ENCODE data around the gene SLC25A45. TPM values are rescaled to one million over a fixed set of nuclear protein-coding genes. Genes with fewer than 3 reads are reported as not detected.

SLC25A45 gene
- total and polyA plus RNA-seq, 2 experiments from 2014 or later, result 0.10 to 0.74 TPM

GRCh38 chr11:65382804-65383368, 440 bp upstream of the SLC25A45 start (continued):
- TF ChIP-seq, protein P1, sequence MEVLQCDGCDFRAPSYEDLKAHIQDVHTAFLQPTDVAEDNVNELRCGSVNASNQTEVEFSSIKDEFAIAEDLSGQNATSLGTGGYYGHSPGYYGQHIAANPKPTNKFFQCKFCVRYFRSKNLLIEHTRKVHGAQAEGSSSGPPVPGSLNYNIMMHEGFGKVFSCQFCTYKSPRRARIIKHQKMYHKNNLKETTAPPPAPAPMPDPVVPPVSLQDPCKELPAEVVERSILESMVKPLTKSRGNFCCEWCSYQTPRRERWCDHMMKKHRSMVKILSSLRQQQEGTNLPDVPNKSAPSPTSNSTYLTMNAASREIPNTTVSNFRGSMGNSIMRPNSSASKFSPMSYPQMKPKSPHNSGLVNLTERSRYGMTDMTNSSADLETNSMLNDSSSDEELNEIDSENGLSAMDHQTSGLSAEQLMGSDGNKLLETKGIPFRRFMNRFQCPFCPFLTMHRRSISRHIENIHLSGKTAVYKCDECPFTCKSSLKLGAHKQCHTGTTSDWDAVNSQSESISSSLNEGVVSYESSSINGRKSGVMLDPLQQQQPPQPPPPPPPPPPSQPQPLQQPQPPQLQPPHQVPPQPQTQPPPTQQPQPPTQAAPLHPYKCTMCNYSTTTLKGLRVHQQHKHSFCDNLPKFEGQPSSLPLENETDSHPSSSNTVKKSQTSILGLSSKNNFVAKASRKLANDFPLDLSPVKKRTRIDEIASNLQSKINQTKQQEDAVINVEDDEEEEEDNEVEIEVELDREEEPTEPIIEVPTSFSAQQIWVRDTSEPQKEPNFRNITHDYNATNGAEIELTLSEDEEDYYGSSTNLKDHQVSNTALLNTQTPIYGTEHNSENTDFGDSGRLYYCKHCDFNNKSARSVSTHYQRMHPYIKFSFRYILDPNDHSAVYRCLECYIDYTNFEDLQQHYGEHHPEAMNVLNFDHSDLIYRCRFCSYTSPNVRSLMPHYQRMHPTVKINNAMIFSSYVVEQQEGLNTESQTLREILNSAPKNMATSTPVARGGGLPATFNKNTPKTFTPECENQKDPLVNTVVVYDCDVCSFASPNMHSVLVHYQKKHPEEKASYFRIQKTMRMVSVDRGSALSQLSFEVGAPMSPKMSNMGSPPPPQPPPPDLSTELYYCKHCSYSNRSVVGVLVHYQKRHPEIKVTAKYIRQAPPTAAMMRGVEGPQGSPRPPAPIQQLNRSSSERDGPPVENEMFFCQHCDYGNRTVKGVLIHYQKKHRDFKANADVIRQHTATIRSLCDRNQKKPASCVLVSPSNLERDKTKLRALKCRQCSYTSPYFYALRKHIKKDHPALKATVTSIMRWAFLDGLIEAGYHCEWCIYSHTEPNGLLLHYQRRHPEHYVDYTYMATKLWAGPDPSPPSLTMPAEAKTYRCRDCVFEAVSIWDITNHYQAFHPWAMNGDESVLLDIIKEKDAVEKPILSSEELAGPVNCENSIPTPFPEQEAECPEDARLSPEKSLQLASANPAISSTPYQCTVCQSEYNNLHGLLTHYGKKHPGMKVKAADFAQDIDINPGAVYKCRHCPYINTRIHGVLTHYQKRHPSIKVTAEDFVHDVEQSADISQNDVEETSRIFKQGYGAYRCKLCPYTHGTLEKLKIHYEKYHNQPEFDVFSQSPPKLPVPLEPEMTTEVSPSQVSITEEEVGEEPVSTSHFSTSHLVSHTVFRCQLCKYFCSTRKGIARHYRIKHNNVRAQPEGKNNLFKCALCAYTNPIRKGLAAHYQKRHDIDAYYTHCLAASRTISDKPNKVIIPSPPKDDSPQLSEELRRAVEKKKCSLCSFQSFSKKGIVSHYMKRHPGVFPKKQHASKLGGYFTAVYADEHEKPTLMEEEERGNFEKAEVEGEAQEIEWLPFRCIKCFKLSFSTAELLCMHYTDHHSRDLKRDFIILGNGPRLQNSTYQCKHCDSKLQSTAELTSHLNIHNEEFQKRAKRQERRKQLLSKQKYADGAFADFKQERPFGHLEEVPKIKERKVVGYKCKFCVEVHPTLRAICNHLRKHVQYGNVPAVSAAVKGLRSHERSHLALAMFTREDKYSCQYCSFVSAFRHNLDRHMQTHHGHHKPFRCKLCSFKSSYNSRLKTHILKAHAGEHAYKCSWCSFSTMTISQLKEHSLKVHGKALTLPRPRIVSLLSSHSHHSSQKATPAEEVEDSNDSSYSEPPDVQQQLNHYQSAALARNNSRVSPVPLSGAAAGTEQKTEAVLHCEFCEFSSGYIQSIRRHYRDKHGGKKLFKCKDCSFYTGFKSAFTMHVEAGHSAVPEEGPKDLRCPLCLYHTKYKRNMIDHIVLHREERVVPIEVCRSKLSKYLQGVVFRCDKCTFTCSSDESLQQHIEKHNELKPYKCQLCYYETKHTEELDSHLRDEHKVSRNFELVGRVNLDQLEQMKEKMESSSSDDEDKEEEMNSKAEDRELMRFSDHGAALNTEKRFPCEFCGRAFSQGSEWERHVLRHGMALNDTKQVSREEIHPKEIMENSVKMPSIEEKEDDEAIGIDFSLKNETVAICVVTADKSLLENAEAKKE (CRISPR knock-in tag; IDR thresholded peaks at IDR 0.05), result no peak
- TF ChIP-seq NANOG (IDR thresholded peaks at IDR 0.05; ENCODE audit: borderline replicate concordance) (no peak), REST (IDR thresholded peaks at IDR 0.05; ENCODE audit: unreplicated experiment) (no peak), POLR2AphosphoS5 (IDR thresholded peaks at IDR 0.05; ENCODE audit: low read depth) (no peak), ZNF331 (CRISPR knock-in tag; IDR thresholded peaks at IDR 0.05; ENCODE audit: low read depth) (no peak), STAT1 (IDR thresholded peaks at IDR 0.05; ENCODE audit: unreplicated experiment) (no peak), CREB1 (CRISPR knock-in tag; IDR thresholded peaks at IDR 0.05; ENCODE audit: low read depth) (no peak), ZNF114 (CRISPR knock-in tag; IDR thresholded peaks at IDR 0.05) (no peak)

Data from GM23338 (cell line).